NCI-H2029 treated with DMSO at 0.1 percent for 48 hours (cell line): ENCODE results near the gene ZDHHC6.
"Not testable (repeated sequence)": the region's sequence is repeated elsewhere in the genome, so short reads cannot be mapped to it uniquely, and the experiment has no call there.

ENCODE experiments used
- DNase-seq: peaks from one replicate; lab custom pipeline; 2025; lab: John Stamatoyannopoulos, UW

ZDHHC6 gene

GRCh38 chr10:112446855-112447619, at the start of gene ZDHHC6, which contains the start of gene VTI1A:
Gene ZDHHC6, minus strand, starts transcription at chr10:112446914. Its CDS starts 1,478 bp downstream, at chr10:112445436.
Gene VTI1A, plus strand, starts transcription at chr10:112447215. Its CDS starts 159 bp downstream, at chr10:112447374.
- DNase-seq, result peak; percentile 46

DNA sequence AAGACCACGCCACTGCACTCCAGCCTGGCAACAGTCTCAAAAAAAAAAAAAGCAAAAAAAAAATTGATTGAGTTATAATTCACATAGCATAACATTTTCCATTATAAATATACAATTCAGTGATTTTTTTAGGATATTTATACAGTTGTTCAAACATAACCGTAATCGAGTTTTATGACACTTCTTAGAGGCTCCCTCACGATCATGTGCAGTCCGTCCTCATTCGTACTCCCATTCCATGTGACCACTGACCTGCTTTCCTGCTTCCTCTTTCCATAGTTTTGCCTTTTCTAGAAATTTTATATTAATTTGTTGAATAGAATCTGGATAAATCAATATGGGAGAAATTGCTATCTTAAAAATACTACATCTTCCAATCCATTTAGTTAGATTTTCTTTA, 46.0 kb upstream of the ZDHHC6 start:
- no peak for DNase-seq

- DNase-seq, result no peak
Measured at GRCh38 chr10:112491144-112491543, 44.4 kb upstream of the ZDHHC6 start.

GRCh38 chr10:112490545-112490944, 43.8 kb upstream of the ZDHHC6 start:
- DNase-seq, result peak; percentile 22

GRCh38 chr10:112487964-112488363, 41.2 kb upstream of the ZDHHC6 start:
- DNase-seq, result no peak

- no peak for DNase-seq
Measured at GRCh38 chr10:112484399-112484798, 37.7 kb upstream of the ZDHHC6 start.

DNA sequence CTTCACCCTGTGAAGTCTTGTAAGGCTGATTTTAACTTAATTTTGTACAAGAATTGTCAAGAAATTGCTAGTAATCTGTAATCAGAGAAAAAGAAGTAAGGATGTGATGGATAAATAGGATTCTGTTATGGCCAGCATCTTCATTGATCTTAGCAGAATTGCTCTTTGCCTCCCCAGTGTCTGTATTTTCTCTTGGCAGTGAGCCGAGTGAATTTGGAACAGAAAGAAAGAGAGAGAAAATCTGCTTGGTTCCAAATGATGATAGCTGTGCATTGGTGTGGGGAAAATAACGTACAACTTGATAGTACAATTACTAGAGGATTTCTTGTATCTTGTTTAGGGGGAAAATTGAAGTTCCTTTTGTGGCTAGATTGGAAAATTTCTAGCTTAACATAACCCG, 34.9 kb upstream of the ZDHHC6 start:
- no peak for DNase-seq

- no peak for DNase-seq
Measured at GRCh38 chr10:112475575-112476218, 29.0 kb upstream of the ZDHHC6 start.

GRCh38 chr10:112471878-112472487, 25.3 kb upstream of the ZDHHC6 start:
- peak; percentile 44 for DNase-seq

- no peak for DNase-seq
Measured at GRCh38 chr10:112467541-112468075, 20.9 kb upstream of the ZDHHC6 start.

GRCh38 chr10:112466802-112467201, 20.1 kb upstream of the ZDHHC6 start:
- DNase-seq, result no peak

- no peak for DNase-seq
Measured at GRCh38 chr10:112465299-112465883, 18.7 kb upstream of the ZDHHC6 start.

GRCh38 chr10:112464074-112464473, 17.4 kb upstream of the ZDHHC6 start:
- not testable (repeated sequence) for DNase-seq

DNA sequence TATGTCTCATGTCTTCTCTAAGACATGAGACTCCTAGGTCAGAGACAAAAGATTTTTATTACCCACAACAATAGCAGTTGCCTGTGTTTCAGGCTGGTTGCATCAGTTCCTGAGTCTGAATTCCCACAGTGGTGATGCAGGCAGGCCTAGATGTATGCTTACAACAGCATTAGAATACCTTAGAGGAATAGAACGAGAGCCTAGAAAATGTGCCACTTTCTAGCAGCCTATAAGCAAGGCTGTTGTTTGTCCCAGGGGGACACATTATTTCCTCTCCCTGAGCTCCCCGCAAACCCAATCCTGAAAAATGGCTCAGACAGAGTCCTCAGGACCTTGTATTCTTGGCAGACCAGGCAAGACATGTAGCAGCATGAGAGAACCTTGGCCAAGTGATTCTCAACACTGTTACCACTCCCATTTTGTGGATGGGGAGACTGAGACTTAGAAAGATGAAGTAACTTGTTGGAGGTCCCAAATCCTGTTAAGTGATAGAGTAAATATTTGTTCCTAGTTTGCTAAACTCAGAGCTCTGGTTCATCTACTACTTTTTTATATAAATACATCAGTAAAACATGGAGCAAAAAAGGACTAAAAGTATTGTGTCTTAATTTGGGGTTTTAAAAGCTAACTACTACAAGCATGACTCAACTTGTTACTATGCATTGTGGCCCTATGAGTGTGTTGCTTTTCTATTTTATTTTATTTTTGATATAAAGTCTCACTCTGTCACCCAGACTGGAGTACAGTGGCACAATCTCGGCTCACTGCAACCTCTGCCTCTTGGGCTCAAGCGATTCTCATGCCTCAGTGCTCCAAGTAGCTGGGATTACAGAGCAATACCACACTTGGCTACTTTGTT, 14.5 kb upstream of the ZDHHC6 start:
- DNase-seq, result no peak

- no peak for DNase-seq
Measured at GRCh38 chr10:112460366-112460765, 13.7 kb upstream of the ZDHHC6 start.

GRCh38 chr10:112456533-112456932, 9.8 kb upstream of the ZDHHC6 start:
- no peak for DNase-seq

DNA sequence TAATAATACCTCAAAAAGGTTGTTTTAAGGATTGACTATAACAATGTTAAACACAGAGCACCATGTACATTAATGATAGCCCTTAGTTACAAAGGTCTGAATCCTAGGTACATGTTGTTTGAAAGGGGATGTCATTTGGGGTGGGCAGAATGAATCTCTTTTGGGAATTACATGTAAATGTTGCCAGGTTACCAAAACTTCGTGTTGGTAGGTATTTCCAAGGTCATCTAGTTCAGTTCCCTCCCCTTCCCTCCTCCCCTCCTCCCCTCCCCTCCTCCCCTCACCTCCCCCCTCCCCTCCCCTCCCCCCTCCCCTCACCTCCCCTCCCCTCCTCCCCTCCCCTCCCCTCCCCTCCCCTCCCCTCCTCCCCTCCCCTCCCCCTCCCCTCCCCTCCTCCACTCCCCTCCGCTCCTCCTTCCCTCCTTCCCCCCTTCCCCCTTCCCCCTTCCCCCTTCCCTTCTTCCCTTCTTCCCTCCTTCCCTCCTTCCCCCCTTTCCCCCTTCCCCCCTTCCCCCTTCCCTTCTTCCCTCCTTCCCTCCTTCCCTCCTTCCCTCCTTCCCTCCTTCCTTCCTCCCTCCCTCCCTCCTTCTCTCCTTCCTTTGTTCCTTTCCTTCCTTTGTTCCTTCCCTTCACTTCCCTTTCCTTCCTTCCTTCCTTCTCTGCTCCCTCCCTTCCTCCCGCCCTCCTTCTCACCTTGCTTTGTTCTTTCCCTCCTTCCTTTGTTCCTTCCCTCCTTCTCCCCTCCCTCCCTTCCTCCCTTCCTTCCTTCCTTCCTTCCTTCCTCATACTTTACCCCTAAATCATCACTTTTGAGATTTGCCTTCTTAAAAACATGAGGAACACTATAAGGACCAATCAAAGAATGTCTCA, 8.4 kb upstream of the ZDHHC6 start:
- DNase-seq, result no peak

DNA sequence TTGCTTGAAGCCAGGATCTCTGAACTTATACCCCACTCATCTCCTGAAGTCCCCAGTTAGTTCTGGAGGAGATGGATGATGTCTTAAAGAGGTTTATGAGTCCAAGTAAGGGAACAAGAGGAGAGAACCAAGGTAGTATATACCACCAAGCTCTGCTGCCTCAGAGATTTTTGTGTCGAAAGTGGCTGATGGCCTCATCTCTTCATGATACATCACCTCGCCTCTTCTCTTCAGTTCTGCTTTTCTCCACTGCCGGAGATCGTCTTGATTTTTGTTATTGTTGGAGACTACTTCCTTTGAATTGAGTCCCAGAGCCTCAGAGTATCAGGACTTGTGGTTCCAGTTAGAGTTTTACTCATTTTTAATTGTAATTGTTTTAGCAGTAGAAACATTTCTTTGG, 2.2 kb upstream of the ZDHHC6 start:
- DNase-seq, result no peak

DNA sequence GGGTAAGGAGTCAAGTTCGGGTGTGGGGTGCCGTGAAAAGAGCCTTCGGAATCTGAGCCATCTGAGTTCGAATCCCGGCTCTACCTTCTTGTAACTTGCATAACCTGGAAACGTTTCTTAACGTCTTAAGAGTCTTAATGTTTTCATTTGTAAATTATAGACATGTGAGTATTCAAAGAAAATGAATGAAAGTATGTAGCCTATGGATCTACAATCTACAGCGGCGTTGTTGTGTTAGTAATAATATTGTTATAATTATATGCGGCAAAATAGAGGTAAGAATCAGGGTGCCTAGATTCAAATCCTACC, 860 bp upstream of the ZDHHC6 start:
- DNase-seq, result no peak

- DNase-seq, result no peak
Measured at GRCh38 chr10:112446055-112446854, 459 bp downstream of the ZDHHC6 start.
